Ovary (tissue), 3 donors: Measurements from ENCODE around the gene ADARB2.

Source experiments
- EP300 ChIP-seq: sonication (generic); formaldehyde crosslinking; IDR thresholded peaks from one replicate; pipeline ENCODE4 v1.6.1; 2017; ENCODE audit warnings: antibody characterized with exemption
- POLR2A ChIP-seq: fragments of 450-650 bp; IDR thresholded peaks from one replicate; pipeline ENCODE4 v1.6.1; 2017; ENCODE audit warnings: antibody characterized with exemption, mild to moderate bottlenecking, moderate library complexity
- TF ChIP-seq, protein P1 (sequence below), 3 donors: fragments of 450-650 bp in 2 of 3; fragments of 200-600 bp in 1 of 3; IDR thresholded peaks; one replicate each; pipeline versions ENCODE4 v1.5.1 to v1.8.0; 2016 to 2022; ENCODE audit warnings: antibody characterized with exemption in 3 of 3, mild to moderate bottlenecking in 1 of 3
- donor health status: DM: no; HTN: no; CAD: no.

DNA sequence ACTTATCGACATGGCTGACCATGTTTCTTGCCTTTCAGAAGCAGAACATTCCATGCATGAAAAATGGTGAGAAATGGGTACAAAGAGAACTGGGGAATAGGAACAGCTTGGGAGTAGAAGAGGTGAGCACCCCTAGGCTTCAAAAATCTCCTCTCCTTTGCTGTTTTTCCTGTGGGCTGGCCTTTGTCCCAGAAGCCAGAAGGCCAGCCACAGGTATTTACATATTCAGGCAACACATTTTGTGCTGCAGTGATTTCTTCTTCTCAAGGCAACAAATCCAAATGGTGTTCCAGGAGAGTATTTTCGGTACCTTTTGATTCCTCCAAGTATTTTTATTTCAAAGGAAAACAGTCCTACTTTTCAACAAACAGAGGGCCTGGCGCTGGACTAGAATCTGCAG, 31.1 kb downstream of the ADARB2 start:
- TF ChIP-seq, protein P1, sequence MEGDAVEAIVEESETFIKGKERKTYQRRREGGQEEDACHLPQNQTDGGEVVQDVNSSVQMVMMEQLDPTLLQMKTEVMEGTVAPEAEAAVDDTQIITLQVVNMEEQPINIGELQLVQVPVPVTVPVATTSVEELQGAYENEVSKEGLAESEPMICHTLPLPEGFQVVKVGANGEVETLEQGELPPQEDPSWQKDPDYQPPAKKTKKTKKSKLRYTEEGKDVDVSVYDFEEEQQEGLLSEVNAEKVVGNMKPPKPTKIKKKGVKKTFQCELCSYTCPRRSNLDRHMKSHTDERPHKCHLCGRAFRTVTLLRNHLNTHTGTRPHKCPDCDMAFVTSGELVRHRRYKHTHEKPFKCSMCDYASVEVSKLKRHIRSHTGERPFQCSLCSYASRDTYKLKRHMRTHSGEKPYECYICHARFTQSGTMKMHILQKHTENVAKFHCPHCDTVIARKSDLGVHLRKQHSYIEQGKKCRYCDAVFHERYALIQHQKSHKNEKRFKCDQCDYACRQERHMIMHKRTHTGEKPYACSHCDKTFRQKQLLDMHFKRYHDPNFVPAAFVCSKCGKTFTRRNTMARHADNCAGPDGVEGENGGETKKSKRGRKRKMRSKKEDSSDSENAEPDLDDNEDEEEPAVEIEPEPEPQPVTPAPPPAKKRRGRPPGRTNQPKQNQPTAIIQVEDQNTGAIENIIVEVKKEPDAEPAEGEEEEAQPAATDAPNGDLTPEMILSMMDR (IDR thresholded peaks at IDR 0.05): no peak
- no peak for TF ChIP-seq POLR2A
- no peak for TF ChIP-seq EP300
